Panc1 (cell line): ENCODE data around the gene HMG20B.

Experiments
- POLR2AphosphoS5 ChIP-seq: IDR thresholded peaks from 2 replicates; pipeline ENCODE4 v1.6.1; 2012; ENCODE audit warnings: mild to moderate bottlenecking, low read depth, low read length, moderate library complexity
- SIN3A ChIP-seq: IDR thresholded peaks from 2 replicates; pipeline ENCODE4 v1.6.1; 2012; ENCODE audit warnings: low read depth, mild to moderate bottlenecking, low read length, moderate library complexity, borderline replicate concordance; ENCODE audit not compliant: insufficient read depth
- TF ChIP-seq, protein P1 (sequence below): fragments of 450-650 bp; IDR thresholded peaks from 2 replicates; pipeline ENCODE4 v1.5.1; 2017; ENCODE audit warnings: mild to moderate bottlenecking

DNA sequence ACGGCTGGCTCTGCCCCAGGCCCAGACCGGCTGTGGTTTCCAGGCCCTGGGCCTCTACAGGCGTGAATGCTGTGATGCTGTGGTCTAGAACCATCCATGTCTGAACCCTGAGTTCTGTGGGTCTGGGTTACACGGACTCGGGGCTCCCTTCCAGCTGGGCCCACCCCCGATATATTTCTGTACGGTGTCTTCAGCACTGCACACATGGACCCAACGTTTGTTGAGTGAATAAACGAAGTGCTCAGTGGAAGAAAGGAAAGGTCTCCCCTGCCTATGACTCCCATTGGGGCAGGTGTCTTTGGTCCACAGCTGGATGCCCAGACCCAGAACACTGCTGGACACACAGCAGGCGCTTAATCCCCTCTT is 27.1 kb upstream of the HMG20B start:
- TF ChIP-seq, protein P1, sequence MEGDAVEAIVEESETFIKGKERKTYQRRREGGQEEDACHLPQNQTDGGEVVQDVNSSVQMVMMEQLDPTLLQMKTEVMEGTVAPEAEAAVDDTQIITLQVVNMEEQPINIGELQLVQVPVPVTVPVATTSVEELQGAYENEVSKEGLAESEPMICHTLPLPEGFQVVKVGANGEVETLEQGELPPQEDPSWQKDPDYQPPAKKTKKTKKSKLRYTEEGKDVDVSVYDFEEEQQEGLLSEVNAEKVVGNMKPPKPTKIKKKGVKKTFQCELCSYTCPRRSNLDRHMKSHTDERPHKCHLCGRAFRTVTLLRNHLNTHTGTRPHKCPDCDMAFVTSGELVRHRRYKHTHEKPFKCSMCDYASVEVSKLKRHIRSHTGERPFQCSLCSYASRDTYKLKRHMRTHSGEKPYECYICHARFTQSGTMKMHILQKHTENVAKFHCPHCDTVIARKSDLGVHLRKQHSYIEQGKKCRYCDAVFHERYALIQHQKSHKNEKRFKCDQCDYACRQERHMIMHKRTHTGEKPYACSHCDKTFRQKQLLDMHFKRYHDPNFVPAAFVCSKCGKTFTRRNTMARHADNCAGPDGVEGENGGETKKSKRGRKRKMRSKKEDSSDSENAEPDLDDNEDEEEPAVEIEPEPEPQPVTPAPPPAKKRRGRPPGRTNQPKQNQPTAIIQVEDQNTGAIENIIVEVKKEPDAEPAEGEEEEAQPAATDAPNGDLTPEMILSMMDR, result no peak
- TF ChIP-seq POLR2AphosphoS5 (no peak), SIN3A (no peak)
